Activated naive CD4-positive, alpha-beta T cell treated with anti-CD3 and anti-CD28 coated beads, Interleukin-2, amount 50 U/mL, for 16 hours (primary cell): ENCODE data around the gene IFRD1.
"Not testable (repeated sequence)": the region's sequence is repeated elsewhere in the genome, so short reads cannot be mapped to it uniquely, and the experiment has no call there.

Source experiments
- DNase-seq: peaks from one replicate; pipeline ENCODE4 v3.0.0-alpha.2; 2020

IFRD1 gene

DNA sequence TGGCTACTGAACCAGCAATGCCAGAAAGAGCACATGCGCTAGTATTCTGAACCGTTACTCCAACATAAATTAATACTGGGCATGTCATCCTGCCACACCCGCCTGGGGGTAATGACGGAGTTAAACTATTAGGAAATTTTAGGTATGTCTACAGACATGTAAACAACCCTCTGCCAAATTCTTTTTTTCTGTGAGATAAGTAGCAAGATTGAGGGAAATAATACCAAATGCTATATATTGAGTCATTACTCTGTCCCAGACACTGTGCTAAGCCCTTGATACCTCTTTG is 37.9 kb downstream of the IFRD1 start:
- DNase-seq: no peak

DNA sequence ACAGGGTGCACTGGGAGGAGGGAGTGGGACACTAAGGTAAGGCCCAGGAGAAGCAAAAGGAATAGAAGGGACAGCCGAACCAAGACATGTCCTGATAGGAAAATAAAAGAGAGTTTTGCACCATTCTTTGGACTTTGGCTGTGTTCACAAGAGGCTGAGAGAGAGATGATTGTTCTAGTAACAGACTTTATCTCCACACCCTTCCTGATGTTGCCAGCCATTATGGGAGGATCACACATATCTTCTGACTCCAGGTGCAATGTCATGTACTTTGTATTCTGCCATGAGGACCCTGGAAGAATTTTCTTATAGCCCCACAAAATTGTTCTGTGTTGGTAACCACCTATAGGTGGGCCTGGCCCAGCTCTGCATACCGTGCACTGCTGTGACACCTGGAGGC is 41.9 kb downstream of the IFRD1 start:
- DNase-seq: no peak

DNA sequence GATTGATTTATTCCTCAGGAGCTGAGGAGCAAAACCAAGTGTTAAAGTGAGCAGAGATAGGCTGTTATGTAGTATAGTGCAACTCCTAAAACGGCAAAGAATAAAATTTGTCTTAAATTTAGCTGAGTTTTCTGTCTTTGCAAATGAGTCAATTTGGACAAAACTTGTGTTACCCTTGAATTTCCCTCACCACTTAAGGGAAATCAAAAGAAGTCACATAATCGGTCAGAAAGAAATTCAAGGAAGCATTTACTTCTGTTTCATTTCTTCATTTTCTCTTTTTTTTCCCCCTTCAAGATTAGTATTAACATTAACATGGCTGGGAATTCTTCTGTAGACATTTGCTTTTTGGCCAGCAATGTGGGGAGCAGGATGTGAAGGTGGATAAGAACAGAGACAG is 44.4 kb downstream of the IFRD1 start:
- DNase-seq: no peak

DNA sequence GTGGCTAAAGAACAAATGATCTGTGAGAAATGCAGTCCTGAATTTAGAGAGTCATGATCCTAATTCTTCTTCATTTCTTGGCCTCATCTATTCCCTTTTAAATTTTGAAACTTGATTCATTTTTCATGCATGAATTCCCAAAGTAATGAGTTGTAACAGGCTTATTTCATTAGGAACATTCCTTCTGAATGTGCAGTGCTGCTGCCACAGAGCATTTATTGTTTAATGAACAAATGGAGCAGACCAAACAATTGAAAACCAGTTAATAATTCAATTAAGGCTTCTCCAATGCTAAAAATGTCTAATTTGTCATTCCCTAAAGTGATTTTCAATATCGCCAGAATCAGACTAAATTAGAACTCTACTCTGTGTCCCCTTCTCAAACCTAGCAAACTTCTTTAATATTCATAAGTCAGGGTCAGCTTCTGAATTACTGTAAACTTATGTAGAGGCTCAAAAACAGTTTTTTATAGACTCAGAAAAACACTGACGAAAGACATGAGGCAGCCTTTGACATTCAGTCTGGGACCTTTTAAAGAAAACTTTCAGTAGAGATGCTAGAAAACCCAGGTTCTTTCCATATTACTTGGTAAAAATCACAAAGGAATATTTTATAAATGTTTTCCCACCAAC is 45.0 kb downstream of the IFRD1 start:
- no peak for DNase-seq

DNA sequence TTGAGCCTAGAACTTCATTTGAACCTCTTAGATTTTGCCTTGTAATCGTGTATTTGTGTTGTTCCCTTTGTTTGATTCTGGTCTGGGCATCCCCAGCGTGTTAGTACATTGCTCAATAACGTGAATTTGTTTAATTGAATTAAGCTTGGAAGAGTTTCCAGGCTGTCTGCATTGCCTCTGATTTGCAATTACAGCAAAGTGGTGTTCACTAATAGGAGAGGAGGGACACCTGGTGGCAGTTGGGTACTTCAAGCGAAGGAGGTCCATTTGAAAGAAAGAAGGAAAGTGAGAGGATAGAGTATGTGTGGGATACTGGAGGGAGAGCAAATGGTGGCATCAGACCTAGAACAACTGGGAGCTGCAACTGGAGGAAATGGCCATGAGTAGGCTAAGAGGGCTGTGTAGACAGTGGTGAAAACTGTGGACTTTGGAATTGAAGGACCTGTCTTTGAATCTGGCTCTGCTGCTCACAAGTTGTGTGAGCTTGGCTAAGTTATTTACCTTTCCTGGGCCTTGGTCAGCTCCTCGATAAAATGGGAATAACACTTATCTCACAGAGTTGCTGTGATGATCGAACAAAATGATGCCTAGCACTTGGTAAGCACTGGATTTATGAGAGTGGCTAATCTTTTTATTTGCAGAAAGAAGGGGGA is 45.7 kb downstream of the IFRD1 start:
- DNase-seq: peak; percentile 40

DNA sequence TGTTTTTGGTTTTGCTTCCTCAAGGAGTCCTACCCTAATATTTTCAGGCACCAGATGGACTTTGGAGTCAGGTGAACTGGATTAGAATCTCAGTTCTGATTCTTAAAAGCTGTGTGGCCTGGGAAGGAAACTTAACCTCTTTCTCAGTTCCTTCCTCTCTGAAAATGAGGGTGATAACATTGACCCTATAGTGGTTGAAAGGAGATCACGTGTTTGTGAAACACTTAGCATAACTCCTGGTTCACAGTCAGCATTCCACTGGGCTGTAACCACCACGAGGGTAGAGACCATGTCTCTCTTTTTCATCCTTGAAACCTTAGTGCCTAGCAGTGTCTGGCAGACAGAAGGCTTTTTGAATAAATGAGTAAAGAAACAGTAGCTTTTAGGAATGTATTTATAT is 47.2 kb downstream of the IFRD1 start:
- no peak for DNase-seq

DNA sequence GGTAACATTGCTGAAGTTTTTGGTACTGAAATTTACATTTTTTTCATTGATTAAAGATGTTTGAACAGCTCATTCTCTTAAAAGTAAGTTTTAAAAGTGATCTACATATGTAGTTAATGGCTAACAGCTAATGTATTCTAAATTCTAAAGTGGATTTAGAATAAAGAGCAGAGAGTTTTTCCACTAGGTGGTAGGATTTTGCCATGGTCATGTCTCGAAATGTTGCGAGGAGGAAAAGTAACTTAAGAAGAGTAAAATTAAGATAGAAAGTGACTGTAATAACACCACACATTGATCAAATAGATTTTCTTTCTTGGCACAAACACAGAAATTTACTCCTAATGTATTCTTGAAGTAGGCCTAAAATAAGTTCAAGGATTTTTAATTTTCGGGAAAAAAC is 50.4 kb downstream of the IFRD1 start:
- no peak for DNase-seq

DNA sequence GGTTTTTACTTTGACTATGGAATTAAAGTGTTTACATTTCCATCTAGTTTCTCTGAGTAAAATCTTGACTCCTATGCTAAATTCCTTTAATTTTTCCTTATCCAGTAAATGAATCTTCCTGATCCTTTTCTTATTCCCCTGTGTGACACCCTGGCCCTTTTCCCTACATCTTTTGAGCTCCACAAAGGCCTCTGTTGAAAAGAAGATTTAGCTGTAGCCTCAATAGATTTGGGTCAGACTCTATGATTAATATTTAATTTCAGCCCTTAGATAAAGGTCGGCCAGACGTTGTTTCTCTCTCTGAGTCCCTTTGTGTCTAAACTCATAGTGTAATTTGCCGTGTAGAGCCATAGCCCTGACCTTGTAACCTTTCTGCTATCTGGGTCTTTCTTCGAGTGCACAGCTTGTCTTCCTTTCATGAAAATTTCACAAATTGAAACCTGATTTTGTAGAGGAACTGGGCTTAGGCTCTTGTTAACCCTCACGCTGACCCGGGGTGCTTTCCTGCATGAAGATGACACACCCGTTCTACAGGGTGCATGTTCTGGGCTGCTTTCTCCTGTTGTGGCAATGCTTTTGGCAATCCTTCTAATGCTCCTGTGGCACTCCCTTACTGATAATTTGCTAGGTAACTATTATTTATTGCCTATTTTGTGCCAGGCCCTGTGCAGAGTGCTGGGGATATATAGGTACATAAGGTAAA is 51.7 kb downstream of the IFRD1 start:
- DNase-seq: no peak

DNA sequence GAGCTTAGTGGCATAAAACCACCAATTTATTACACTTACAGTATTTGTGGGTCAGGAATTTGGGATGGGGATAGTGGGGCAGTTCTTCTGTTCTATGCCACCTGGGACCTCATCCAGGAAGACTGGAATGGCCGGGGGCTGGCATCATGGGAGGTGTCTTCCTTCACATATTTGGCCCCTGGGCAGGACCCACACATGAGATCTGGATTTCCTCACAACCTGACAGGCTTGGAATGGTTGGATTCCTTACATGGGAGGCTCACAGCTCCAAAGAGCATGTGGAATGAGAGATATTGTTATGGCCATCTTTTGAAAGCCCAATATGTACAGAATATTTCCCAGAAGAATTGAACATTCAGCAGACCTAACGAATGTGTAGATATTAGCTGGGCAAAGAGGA is 52.4 kb downstream of the IFRD1 start:
- no peak for DNase-seq

DNA sequence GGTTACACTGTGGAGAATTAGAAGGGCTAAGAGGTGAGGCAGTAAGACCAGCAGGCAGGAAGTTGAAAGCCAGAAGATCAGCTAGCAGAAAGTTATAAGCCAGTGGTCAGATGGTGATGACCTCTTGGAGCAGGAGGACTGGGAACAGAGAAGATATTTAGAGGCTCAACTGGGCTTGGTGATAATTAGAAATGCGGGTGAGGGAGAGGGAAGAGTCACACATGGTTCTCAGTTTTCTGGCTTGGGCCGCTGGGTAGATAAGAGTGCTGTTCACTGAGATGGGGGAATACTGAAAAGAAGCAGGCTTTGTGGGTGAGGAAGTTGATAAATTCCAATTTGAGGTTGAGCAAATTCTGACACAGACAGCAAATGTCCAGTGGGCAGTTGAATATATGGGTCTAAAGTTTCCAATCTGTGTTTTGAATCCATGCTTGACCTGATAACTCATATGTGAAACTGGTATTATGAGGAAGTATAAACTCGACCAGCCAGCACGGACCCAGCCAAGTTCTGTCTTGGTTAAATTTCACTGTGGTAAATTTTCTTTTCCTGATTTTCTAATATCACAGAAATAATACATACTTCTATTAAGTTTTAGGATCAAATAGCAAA is 53.2 kb downstream of the IFRD1 start:
- no peak for DNase-seq

DNA sequence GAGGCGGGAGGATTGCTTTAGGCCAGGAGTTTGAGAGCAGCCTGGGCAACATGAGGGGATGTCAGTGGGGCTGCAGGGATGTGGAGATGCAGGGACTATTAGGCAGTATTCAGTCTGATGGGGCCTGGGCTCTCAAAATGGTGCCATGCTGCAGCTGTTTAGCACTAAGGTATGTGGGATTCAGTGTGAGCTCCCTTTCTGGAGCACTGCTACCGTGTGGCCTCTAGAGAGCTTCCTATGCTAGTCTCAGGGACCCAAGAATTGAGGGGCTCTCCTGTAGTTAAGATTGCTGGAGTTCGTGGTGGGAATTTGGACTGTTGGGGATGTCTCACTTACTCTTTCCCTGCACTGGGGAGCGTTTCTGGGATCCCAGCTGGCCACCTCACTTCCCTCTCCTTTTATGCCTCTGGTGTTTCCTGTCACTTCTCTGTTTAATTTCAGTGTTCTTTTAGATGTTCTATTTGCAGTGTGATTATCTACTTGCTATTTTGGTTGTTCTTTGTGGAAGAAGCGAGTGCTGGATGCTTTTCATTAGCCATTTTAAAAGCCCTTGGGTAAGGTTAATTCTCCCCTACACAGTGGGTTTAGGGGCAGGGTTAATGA is 53.9 kb downstream of the IFRD1 start:
- no peak for DNase-seq

DNA sequence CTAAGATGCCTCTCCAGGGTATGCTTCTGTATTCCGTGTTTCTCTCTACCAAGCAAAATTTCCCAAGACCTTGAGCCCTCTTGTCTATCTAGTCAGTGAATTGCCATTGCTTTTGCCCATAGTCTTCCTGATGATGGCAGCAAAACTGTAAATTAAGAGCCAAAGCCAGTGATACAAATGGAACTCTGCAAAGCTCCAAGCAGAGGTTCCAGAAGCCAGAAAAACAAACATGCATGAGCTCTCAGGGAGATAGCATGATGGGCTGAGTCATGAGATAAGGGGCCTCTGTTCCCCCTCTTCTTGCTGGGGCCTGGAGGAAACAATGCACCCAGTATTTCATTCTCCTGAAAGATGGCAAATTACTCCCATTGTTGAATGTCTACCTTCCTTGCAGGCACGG is 55.2 kb downstream of the IFRD1 start:
- DNase-seq: no peak

DNA sequence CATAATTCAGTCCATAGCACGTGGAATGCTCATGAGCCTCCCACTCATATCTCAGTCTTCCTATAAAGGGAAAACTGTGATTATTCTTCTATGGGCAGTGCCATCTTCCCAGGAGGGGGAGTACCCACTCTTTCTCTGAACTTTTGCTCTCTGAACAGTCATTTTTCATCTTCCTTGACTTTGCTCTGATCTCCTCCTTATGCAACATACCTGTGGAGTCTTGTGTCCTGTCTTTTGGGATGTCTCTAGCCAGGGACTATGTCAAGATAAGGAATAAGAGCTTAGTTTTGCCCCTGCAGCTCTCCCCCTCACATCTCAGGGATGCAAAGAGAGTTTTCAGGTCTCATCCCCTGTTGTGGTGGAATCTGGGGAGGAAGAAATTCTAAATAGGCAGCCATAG is 58.1 kb downstream of the IFRD1 start:
- no peak for DNase-seq

DNA sequence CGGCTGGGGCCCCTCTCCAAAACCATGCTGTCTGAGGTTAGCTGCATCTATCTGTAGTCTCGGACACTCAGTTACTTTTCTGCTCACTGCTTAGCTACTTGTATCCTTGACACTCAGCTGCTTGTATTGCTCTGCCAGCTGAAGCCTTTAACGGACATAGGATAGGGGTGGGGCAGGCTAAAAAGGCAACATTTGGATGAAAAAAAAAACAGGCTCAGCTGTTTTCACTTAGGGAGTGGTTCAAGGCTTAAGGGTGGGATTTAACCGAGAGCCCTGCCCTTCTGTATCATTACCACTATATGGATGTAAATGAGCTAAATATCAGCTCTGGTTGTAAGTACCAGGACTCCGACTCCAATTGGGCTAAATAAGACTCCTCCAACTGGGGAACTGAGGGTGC is 59.1 kb downstream of the IFRD1 start:
- no peak for DNase-seq

DNA sequence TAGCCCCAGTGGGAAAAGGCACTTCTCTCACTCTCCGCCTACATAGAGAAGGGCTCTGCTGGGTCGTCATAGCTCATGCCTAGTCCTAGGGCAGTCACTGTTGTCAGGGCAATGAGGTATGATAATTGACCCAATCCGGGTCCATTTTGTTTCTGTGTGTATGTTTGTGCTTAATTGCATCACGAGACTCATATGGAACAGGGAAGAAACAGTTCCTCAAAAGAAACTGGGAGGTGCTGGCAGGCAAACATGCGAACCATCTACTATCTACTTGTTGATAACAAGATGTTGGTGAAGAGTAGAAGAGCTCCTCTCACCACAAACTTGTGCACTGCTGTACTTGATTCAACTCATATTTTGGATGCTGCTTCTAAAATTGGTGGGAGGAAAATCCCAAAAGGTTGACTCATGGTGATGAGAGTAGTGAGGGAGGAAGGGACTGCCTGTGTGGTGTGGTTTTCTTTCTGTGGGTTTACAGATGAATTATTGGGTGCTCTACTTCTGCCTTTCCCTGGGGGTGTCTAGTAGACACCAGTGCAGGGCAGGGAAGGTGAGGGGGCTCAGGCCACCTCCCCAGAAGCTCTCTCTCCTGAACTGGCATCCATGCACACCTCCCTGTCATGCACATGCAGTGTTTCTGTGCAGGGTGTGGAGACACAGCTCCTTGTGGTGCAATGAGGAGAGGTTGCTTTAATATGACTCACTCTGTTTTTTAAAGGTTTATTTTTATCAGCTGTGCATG is 59.9 kb downstream of the IFRD1 start:
- DNase-seq: no peak

DNA sequence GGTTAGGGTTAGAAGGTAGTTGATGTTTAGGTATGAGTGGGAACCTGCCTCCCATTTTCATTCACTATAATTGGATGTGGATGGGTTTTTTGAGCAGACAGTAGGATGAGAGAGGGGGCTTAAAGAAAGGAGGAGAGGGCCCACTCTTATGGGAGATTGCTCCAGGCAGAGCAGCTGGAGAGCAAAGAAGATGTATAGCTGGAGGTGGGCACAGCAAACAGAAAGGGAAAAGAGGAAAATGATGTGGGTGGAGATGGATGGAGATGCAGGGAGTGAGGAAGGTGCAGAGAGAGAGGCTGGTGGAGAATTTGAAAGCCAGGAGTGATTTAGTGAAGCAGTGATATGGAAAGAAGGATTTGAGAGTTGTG is 60.5 kb downstream of the IFRD1 start:
- DNase-seq: no peak

DNA sequence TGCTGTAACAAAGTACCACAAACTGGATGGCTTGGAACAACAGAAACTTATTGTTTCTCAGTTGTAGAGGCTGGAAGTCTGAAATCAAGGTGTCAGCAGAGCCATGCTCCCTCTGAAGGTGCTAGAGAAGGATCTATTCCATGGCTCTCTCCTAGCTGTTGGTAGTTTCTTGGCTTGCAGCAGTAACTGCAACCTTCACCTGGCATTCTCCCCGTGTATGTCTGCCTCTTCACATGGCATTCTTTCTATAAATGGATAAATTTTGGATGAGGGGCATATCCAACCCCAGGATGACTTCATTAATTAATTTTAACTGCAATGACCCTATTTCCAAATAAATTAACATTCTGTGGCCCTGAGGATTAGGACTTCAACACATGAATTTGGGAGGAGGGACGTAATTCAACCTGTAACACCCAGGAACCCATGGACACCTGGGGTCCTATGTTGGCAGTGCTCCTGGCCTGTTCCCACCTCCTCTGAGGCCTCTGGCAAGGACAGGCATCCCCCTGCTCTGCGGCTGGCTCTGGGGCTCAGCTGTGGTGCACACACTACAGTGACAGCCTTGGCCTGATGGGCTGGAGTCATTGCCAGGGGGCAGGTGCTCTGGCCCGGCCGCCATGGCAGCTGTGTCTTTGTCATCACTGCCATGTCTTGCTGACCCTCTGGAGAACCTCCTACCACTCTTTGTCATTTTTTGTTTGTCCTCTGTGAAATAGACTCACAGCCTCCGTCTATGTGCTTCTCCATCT is 61.4 kb downstream of the IFRD1 start:
- no peak for DNase-seq

DNA sequence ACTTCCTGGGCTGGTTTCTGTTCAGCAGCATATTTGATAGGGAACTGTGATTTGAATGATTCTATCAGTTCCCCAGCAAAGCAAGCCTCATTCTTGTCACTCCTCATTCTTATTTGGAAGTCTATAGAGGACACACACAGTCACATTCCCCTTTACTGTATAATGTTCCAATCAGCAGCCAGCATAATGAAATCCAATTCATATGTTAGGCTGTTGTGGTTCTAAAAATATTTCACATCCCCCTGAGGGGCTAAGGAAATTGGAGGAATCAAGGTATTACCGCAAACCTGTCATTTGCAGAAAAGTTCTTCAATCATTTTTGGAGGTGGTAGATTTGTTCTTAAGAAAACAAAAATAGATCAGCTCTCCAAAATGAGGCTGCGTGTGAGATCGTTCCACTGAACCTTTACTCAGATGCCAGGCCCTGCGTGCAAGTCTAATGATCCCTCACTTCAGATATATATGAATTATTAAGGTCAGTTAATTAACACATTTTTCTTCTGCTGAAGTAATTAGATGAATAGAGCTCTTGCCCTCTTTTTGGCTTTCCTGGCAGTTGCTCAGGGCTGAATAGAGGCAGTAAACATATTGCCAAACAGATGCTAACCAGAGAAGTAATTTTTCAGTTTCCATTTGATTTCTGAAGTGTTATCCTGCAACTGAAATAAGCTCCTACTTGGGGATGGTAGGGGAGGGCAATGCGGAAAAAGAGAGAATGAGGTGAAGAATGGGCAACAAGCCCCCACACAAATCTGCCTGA is 62.4 kb downstream of the IFRD1 start:
- DNase-seq: no peak

DNA sequence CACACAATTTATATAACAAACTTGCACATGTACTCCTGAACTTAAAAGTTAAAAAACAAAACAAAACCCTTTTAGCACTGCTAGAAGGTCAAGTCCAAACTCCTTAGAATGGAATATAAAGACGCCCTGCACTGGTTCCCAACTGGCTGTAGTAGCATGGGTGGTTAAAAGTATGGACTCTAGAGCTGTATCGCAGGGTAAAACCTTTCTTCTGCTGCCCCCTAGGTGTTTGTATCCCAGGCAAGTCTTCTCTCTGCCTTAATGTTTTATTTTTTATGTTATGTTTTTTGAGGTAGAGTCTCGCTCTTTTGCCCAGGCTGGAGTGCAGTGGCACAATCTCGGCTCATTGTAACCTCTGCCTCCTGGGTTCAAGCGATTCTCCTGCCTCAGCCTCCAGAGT is 65.7 kb downstream of the IFRD1 start:
- no peak for DNase-seq

DNA sequence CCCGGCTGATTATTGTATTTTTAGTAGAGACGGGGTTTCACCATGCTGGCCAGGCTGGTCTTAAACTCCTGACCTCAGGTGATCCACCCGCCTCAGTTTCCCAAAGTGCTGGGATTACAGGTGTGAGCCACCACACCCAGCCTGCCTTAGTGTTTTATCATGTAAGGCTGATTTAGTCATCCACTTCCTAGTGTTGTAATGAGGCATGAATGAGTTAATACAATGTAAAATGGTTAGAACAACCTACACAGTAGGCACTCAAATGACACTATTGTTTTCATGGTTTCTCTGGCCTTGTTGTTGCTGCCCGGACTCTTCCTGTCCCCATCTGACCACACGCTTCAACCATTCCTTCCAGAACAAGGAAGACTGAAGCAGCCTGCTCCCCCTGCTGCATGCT is 66.2 kb downstream of the IFRD1 start:
- DNase-seq: not testable (repeated sequence)

DNA sequence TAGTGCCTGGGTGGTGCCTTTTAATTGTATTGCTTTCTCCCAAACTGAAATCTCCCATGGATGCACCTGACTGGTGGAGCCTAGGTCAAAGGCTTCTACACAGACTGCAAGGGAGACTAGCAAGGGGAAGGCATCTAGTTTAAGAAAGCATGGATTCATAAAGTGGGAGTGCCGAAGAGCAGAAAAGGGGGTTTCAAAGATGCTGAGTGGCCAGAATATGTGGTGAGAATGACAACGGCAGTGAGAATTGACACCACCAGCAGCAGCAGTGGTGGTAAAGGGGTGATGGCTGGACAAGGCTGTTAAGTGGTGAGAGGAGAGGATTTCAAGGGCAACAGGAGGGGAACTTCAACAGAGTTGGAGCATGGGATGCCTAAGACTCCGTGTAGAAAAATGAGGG is 67.2 kb downstream of the IFRD1 start:
- DNase-seq: no peak

DNA sequence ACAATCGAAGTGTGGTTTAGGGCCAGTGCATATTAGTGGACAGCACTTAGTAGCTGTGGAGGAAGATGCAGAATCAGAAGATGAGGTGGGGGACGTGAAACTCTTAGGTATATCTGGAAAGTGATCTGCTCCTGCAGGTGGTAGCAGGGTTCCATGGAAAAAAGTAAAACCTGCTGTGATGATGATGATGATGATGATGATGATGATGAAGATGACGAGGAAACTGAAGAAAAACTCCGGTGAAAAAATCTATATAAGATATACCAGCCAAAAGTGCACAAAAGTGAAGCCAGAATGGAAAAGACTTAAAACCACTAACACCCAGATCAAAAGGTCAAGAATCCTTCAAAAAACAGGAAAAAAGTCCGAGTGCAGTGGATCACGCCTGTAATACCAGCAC is 70.5 kb downstream of the IFRD1 start:
- no peak for DNase-seq
